Endothelial cell of umbilical vein (primary cell): Measurements from ENCODE around the gene SLMAP. TPM values are rescaled to one million over a fixed set of nuclear protein-coding genes. Genes with fewer than 3 reads are reported as not detected.

ENCODE experiments used
- BruUV-seq: library from RNA; stranded (reverse); fragments of 400-500 nt; replicated peaks from 2 replicates; lab custom pipeline; 2021; lab: Mats Ljungman, UMichigan
- CTCF ChIA-PET: fragments of 300-600, 350-600 bp; sonication (Branson Sonifier 250); formaldehyde crosslinking; loops from one replicate; lab custom pipeline; 2021; ENCODE audit warnings: antibody characterized with exemption, inconsistent platforms; lab: Charles Lee
- POLR2A ChIA-PET: fragments of 300-600, 350-600 bp; sonication (Branson Sonifier 250); formaldehyde crosslinking; loops from one replicate; lab custom pipeline; 2021; ENCODE audit warnings: antibody characterized with exemption, inconsistent platforms; lab: Charles Lee
- DNase-seq: peaks from one replicate; pipeline ENCODE4 v3.0.0-alpha.2; 2011; ENCODE audit warnings: low read depth, low spot score
- FAIRE-seq: peaks from 2 replicates; lab custom pipeline; 2011; peaks lifted over from hg19 to GRCh38; lab: Jason Lieb, UNC
- H2AFZ ChIP-seq: 2 replicates; pipeline ENCODE4 v1.6.0; 2012; ENCODE audit warnings: low read depth, low read length, control low read depth, inconsistent platforms
- H3K27ac ChIP-seq: 2 replicates; pipeline ENCODE4 v1.5.1; 2011; ENCODE audit warnings: low read depth, mild to moderate bottlenecking, control low read depth, low read length, moderate library complexity; ENCODE audit not compliant: insufficient read depth
- H3K27me3 ChIP-seq, 2 experiments: 2 replicates each; pipeline versions ENCODE4 v1.6.0 to v1.6.1; 2011; ENCODE audit warnings: low read length in 2 of 2, mixed read lengths in 1 of 2; ENCODE audit not compliant: control insufficient read depth in 2 of 2, insufficient read depth in 2 of 2
- H3K36me3 ChIP-seq, 2 experiments: 2 replicates in 1 of 2; 3 replicates in 1 of 2; pipeline ENCODE4 v1.5.1; 2011; ENCODE audit warnings: low read length in 2 of 2, mild to moderate bottlenecking in 1 of 2, moderate library complexity in 1 of 2; ENCODE audit not compliant: control insufficient read depth in 2 of 2, insufficient read depth in 2 of 2; ENCODE audit errors: extremely low read depth in 1 of 2
- H3K4me1 ChIP-seq: 3 replicates; pipeline ENCODE4 v1.5.1; 2011; ENCODE audit warnings: mild to moderate bottlenecking, low read length; ENCODE audit not compliant: control insufficient read depth, insufficient read depth; ENCODE audit errors: extremely low read depth
- H3K4me2 ChIP-seq: 2 replicates; pipeline ENCODE4 v1.6.1; 2011; ENCODE audit warnings: low read length, control low read depth, mixed read lengths; ENCODE audit not compliant: insufficient read depth
- H3K4me3 ChIP-seq, 3 experiments: fragments of 200-600 bp in 1 of 3; sonication (generic), shearing (Covaris generic) in 1 of 3; replicated peaks in 1 of 3; 2 replicates each; pipeline ENCODE4 v1.5.1; 2011 to 2016; ENCODE audit warnings: control low read depth in 3 of 3, low read length in 3 of 3, mild to moderate bottlenecking in 2 of 3, inconsistent platforms in 1 of 3, low read depth in 1 of 3, moderate library complexity in 1 of 3; ENCODE audit not compliant: insufficient read depth in 1 of 3
- H3K79me2 ChIP-seq: 2 replicates; pipeline ENCODE4 v1.6.0; 2012; ENCODE audit warnings: low read length, inconsistent platforms; ENCODE audit not compliant: control insufficient read depth, insufficient read depth
- H3K9ac ChIP-seq: replicated peaks from 2 replicates; pipeline ENCODE3; 2011; ENCODE audit warnings: low read length, control low read depth; ENCODE audit not compliant: insufficient read depth; ENCODE audit errors: extremely low read depth
- H3K9me1 ChIP-seq: replicated peaks from 3 replicates; pipeline ENCODE4 v1.6.0; 2011; ENCODE audit warnings: mild to moderate bottlenecking, low read length; ENCODE audit not compliant: control insufficient read depth, insufficient read depth; ENCODE audit errors: extremely low read depth
- H3K9me3 ChIP-seq: replicated peaks from 2 replicates; pipeline ENCODE4 v1.5.1; 2012; ENCODE audit warnings: low read length, inconsistent platforms; ENCODE audit not compliant: control insufficient read depth, insufficient read depth
- H4K20me1 ChIP-seq: replicated peaks from 2 replicates; pipeline ENCODE3; 2011; ENCODE audit warnings: mild to moderate bottlenecking, low read length; ENCODE audit not compliant: control insufficient read depth, insufficient read depth; ENCODE audit errors: extremely low read depth
- EZH2 ChIP-seq: IDR thresholded peaks from 2 replicates; pipeline ENCODE4 v1.6.1; 2012; ENCODE audit warnings: borderline replicate concordance, low read depth, mild to moderate bottlenecking, moderate library complexity, low read length, inconsistent platforms; ENCODE audit not compliant: severe bottlenecking
- FOS ChIP-seq: IDR thresholded peaks from 2 replicates; pipeline ENCODE4 v1.6.1; 2011; ENCODE audit warnings: mild to moderate bottlenecking, low read length, moderate library complexity, borderline replicate concordance; ENCODE audit not compliant: insufficient read depth
- GATA2 ChIP-seq: IDR thresholded peaks from 2 replicates; pipeline ENCODE4 v1.7.0; 2011; ENCODE audit warnings: low read depth, mild to moderate bottlenecking, moderate library complexity, mixed read lengths, low read length; ENCODE audit not compliant: insufficient read length, insufficient read depth
- JUN ChIP-seq: IDR thresholded peaks from 2 replicates; pipeline ENCODE4 v1.6.1; 2011; ENCODE audit warnings: borderline replicate concordance, low read depth; ENCODE audit not compliant: insufficient read length, insufficient read depth
- MYC ChIP-seq: IDR thresholded peaks from one replicate; pipeline ENCODE4 v1.6.1; 2011; ENCODE audit warnings: mild to moderate bottlenecking, low read depth, low read length
- POLR2A ChIP-seq: IDR thresholded peaks from 2 replicates; pipeline ENCODE4 v1.6.1; 2012; ENCODE audit warnings: low read depth, mild to moderate bottlenecking, control low read depth, low read length
- POLR2AphosphoS5 ChIP-seq: IDR thresholded peaks from 2 replicates; pipeline ENCODE4 v1.6.1; 2012; ENCODE audit warnings: low read depth, mild to moderate bottlenecking, control low read depth, low read length, moderate library complexity; ENCODE audit not compliant: insufficient read depth
- dilution Hi-C: fragments of 300-500 bp; cut with MboI; formaldehyde crosslinking; loops from one replicate; pipeline ENCODE4 v1.15.0; 2019; ENCODE audit warnings: low sequenced_read_pairs; ENCODE audit not compliant: extremely low pct_ligation_motif_present
- intact Hi-C: fragments of 100-400 bp; cut with micrococcal nuclease; formaldehyde crosslinking; loops from one replicate; pipeline ENCODE4 v1.10.0; 2022
- polyA plus RNA-seq, 4 experiments: library from polyadenylated mRNA; depleted of rRNA in 3 of 4; stranded (reverse) in 3 of 4; unstranded in 1 of 4; fragments of >200 nt; gene quantifications; 2 replicates each; pipeline versions ENCODE4 v1.2.1 to v1.2.3, GENCODE V29; 2011 to 2012; ENCODE audit warnings: missing spikeins in 1 of 4
- total RNA-seq: library from RNA; stranded (reverse); gene quantifications from 2 replicates; pipeline ENCODE4 v1.2.3, GENCODE V29; 2021
- TF ChIP-seq, protein P1 (sequence below): IDR thresholded peaks from 2 replicates; pipeline ENCODE4 v1.6.1; 2011; ENCODE audit not compliant: insufficient read depth, insufficient read length
- TF ChIP-seq, protein P2 (sequence below), 2 donors: IDR thresholded peaks; 1 replicate in 1 of 2; 2 replicates in 1 of 2; pipeline ENCODE4 v1.5.1; 2011; ENCODE audit warnings: low read length in 2 of 2, mild to moderate bottlenecking in 2 of 2, moderate library complexity in 2 of 2, control low read depth in 1 of 2, inconsistent platforms in 1 of 2, low read depth in 1 of 2; ENCODE audit not compliant: insufficient read depth in 1 of 2; ENCODE audit errors: extremely low read depth in 1 of 2

Gene SLMAP
- total and polyA plus RNA-seq, 2 donors (not counting 3 experiments of a cell fraction or from before 2014, with no cell fraction given): 9.8 to 54.7 TPM

DNA sequence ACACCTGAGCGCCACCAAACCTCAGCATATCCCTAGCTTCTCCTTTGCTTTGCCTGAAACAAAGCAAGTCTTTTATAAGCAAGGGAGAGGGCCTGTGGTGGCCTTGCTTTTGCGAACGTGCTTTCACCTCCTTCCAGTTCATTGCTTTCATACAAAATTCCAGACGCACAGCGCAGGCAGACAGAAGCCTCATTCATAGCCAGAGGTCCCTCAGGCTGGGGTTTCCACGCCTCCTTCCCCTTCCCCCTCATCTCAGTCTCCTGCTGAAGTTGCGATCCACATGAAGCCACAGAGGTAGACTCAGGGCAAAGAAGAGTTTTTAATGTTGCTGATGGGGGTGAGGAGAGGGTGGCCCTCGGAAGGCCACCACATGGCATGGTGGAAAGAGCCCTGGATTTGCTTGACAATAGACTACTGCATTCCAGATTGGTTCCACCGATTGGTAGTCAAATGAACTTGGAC, 192.7 kb downstream of the SLMAP start:
- POLR2A ChIA-PET: no interaction called here
- Histone ChIP-seq H3K4me1 (peaks cover 45% of the 10 kb centered on the region), H2AFZ (no peak overlapping the region), H3K79me2 (no peaks in the 10 kb centered on the region), H3K36me3 (no peaks in the 10 kb centered on the region), H3K9me3 (no peaks in the 10 kb centered on the region), H3K9ac (no peak overlapping the region), H3K27ac (no peak overlapping the region), H4K20me1 (no peaks in the 10 kb centered on the region), H3K4me3 (no peak overlapping the region), H3K9me1 (no peaks in the 10 kb centered on the region), H3K4me2 (no peak overlapping the region), H3K27me3 (no peaks in the 10 kb centered on the region)
- intact Hi-C loops: no loop called here
- CTCF ChIA-PET: interaction anchor here (1.1 kb wide), 1 partner anchor 37 kb away, joined by 3 read pairs; no protein-coding TSS in a partner anchor
- DNase-seq (no peak), FAIRE-seq (no peak)
- no peak for TF ChIP-seq JUN
- TF ChIP-seq FOS: no peak
- no peak for TF ChIP-seq GATA2
- no peak for TF ChIP-seq EZH2
- TF ChIP-seq POLR2AphosphoS5: no peak
- no peak for TF ChIP-seq POLR2A
- no peak for TF ChIP-seq MYC
- TF ChIP-seq, protein P1, sequence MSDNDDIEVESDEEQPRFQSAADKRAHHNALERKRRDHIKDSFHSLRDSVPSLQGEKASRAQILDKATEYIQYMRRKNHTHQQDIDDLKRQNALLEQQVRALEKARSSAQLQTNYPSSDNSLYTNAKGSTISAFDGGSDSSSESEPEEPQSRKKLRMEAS: no peak
- TF ChIP-seq, protein P2, sequence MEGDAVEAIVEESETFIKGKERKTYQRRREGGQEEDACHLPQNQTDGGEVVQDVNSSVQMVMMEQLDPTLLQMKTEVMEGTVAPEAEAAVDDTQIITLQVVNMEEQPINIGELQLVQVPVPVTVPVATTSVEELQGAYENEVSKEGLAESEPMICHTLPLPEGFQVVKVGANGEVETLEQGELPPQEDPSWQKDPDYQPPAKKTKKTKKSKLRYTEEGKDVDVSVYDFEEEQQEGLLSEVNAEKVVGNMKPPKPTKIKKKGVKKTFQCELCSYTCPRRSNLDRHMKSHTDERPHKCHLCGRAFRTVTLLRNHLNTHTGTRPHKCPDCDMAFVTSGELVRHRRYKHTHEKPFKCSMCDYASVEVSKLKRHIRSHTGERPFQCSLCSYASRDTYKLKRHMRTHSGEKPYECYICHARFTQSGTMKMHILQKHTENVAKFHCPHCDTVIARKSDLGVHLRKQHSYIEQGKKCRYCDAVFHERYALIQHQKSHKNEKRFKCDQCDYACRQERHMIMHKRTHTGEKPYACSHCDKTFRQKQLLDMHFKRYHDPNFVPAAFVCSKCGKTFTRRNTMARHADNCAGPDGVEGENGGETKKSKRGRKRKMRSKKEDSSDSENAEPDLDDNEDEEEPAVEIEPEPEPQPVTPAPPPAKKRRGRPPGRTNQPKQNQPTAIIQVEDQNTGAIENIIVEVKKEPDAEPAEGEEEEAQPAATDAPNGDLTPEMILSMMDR (IDR thresholded peaks at IDR 0.05; ENCODE audit: extremely low read depth in 1 of 2, insufficient read depth in 1 of 2, low read depth in 1 of 2, low read length in 2 of 2): no peak
- BruUV-seq: no TSS peak
- dilution Hi-C loops: loop anchor here (25.0 kb wide), 1 partner anchor 88 kb away; no protein-coding TSS in a partner anchor
